GM12892 (cell line): Measurements from ENCODE around the gene ZNF534.
"Not testable (repeated sequence)": the region's sequence is repeated elsewhere in the genome, so short reads cannot be mapped to it uniquely, and the experiment has no call there.

Experiments
- DNase-seq: peaks from one replicate; pipeline ENCODE4 v3.0.0; 2011; ENCODE audit not compliant: insufficient read length
- FAIRE-seq: peaks from 2 replicates; lab custom pipeline; 2011; peaks lifted over from hg19 to GRCh38; lab: Jason Lieb, UNC
- POLR2A ChIP-seq: IDR thresholded peaks from 2 replicates; pipeline ENCODE4 v1.6.1; 2011; ENCODE audit warnings: low read depth, low read length, control low read depth
- POLR2AphosphoS5 ChIP-seq: IDR thresholded peaks from 2 replicates; pipeline ENCODE4 v1.6.1; 2011; ENCODE audit warnings: low read depth, low read length, control low read depth
- TAF1 ChIP-seq: IDR thresholded peaks from 2 replicates; pipeline ENCODE4 v1.6.1; 2011; ENCODE audit warnings: low read depth, mild to moderate bottlenecking, control low read depth, low read length, borderline replicate concordance

ZNF534 gene

GRCh38 chr19:52473655-52474350 lies 44.9 kb downstream of the ZNF534 start:
- TF ChIP-seq POLR2AphosphoS5 = no peak
- no peak for TF ChIP-seq TAF1
- TF ChIP-seq POLR2A = no peak
- FAIRE-seq (no peak), DNase-seq (no peak)

- FAIRE-seq = no peak
- DNase-seq = no peak
These were observed 45.6 kb downstream of the ZNF534 start for GRCh38 chr19:52474351-52475127.

GRCh38 chr19:52484111-52484743 lies 55.3 kb downstream of the ZNF534 start:
- not testable (repeated sequence) for FAIRE-seq, DNase-seq

More at GRCh38 chr19:52474351-52475127, 45.6 kb downstream of the ZNF534 start:
- TF ChIP-seq POLR2A = no peak
- TF ChIP-seq TAF1 = no peak
- TF ChIP-seq POLR2AphosphoS5 = no peak

GRCh38 chr19:52485064-52485463 lies 56.1 kb downstream of the ZNF534 start:
- not testable (repeated sequence) for DNase-seq, FAIRE-seq

- not testable (repeated sequence) for DNase-seq, FAIRE-seq
These were observed 56.8 kb downstream of the ZNF534 start for GRCh38 chr19:52485561-52486240.

- DNase-seq (no peak), FAIRE-seq (no peak)
- TF ChIP-seq POLR2AphosphoS5 (no peak), TAF1 (no peak), POLR2A (no peak)
These were observed 63.4 kb downstream of the ZNF534 start for GRCh38 chr19:52492201-52492993.

GRCh38 chr19:52492994-52493470 lies 64.1 kb downstream of the ZNF534 start:
- FAIRE-seq (no peak), DNase-seq (no peak)
- TF ChIP-seq TAF1 (no peak), POLR2A (no peak), POLR2AphosphoS5 (no peak)

- DNase-seq = no peak
- TF ChIP-seq TAF1 (no peak), POLR2AphosphoS5 (no peak)
- FAIRE-seq = no peak
These were observed 65.6 kb downstream of the ZNF534 start for GRCh38 chr19:52494518-52494917.

GRCh38 chr19:52498571-52498970 lies 69.6 kb downstream of the ZNF534 start:
- FAIRE-seq (no peak), DNase-seq (no peak)
- no peak for TF ChIP-seq TAF1
- no peak for TF ChIP-seq POLR2A
- TF ChIP-seq POLR2AphosphoS5 = no peak

GRCh38 chr19:52500474-52500873 lies 71.5 kb downstream of the ZNF534 start:
- FAIRE-seq, DNase-seq: not testable (repeated sequence)

GRCh38 chr19:52500991-52501390 lies 72.0 kb downstream of the ZNF534 start:
- DNase-seq, FAIRE-seq: not testable (repeated sequence)
